Esophagus squamous epithelium (tissue), 5 donors: ENCODE measurements around the gene PLAAT4. TPM values are rescaled to one million over a fixed set of nuclear protein-coding genes. Genes with fewer than 3 reads are reported as not detected.
"Not testable (repeated sequence)": the region's sequence is repeated elsewhere in the genome, so short reads cannot be mapped to it uniquely, and the experiment has no call there.

Experiments used
- DNase-seq: peaks from one replicate; lab custom pipeline; 2025; lab: John Stamatoyannopoulos, UW
- H3K27ac ChIP-seq, 4 donors: fragments of 200-600 bp; sonication (generic); one replicate each; pipeline ENCODE4 v1.5.1; 2016 to 2019; ENCODE audit warnings: mild to moderate bottlenecking in 1 of 4
- H3K27me3 ChIP-seq, 4 donors: fragments of 200-600 bp; sonication (generic); 1 replicate in 3 of 4; 2 replicates in 1 of 4; pipeline versions ENCODE4 v1.5.1 to v1.6.0; 2017 to 2021; ENCODE audit warnings: antibody characterized with exemption in 1 of 4
- H3K36me3 ChIP-seq, 3 donors: fragments of 200-600 bp; sonication (generic); one replicate each; pipeline ENCODE4 v1.5.1; 2016 to 2019
- H3K4me1 ChIP-seq, 3 donors: fragments of 200-600 bp; sonication (generic); one replicate each; pipeline ENCODE4 v1.5.1; 2017 to 2019
- H3K4me3 ChIP-seq, 4 donors: fragments of 200-600 bp; sonication (generic); 1 replicate in 3 of 4; 2 replicates in 1 of 4; pipeline ENCODE4 v1.5.1; 2016 to 2019; ENCODE audit warnings: mild to moderate bottlenecking in 2 of 4, moderate library complexity in 1 of 4
- H3K9me3 ChIP-seq, 3 donors: fragments of 200-600 bp; sonication (generic); one replicate each; pipeline ENCODE4 v1.5.1; 2016 to 2019
- CTCF ChIP-seq, 6 experiments: fragments of 450-650 bp in 4 of 6; fragments of 200-600 bp in 2 of 6; sonication (generic) in 2 of 6; IDR thresholded peaks; one replicate each; pipeline ENCODE4 v1.5.1; 2016 to 2019; ENCODE audit warnings: antibody characterized with exemption in 6 of 6, mild to moderate bottlenecking in 4 of 6, moderate library complexity in 4 of 6
- POLR2A ChIP-seq, 4 donors: fragments of 450-650 bp; IDR thresholded peaks; one replicate each; pipeline ENCODE4 v1.6.1; 2017; ENCODE audit warnings: antibody characterized with exemption in 4 of 4, mild to moderate bottlenecking in 4 of 4, moderate library complexity in 3 of 4
- WGBS, 2 donors: methylation state at CpG; one replicate each; pipeline ENCODE4 v1.1.5; 2018; 5-methylcytosine and 5-hydroxymethylcytosine counted together
- intact Hi-C: fragments of 100-400 bp; cut with DNase I; formaldehyde crosslinking; loops from one replicate; pipeline ENCODE4 v1.15.0; 2022
- total RNA-seq, 4 donors: library from RNA; depleted of rRNA; stranded (reverse); fragments of >200 nt; gene quantifications; one replicate each; pipeline ENCODE4 v1.1.0, GENCODE V29; 2016
- donor health status: DM: yes; HTN: yes; CAD: no.

The PLAAT4 gene
- total RNA-seq, 4 donors from 2014 or later = 3.9 to 32.6 (median 11.7) TPM

DNA sequence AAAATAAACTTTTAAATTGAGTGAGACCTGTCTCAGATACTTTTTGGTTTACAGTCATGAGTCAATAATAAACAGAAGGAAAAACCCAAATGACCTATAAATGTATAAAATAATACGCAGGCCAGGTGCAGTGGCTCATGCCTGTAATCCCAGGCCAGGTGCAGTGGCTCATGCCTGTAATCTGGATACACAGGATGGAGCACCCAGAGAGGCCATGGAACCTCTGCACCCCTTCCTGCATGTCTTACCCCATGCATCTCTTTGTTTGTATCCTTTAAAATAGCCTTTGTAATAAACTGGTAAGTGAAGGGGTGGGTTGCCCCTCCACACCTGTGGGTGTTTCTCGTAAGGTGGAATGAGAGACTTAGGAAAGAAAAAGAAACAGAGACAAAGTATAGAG lies 8.9 kb upstream of the PLAAT4 start:
- no peaks in the 10 kb centered on the region for H3K36me3 ChIP-seq
- WGBS, 2 donors = 88 to 89% methylated on average over 2 of the region's 2 CpGs
- intact Hi-C loops = no loop called here
- no peak for TF ChIP-seq CTCF (IDR thresholded peaks at IDR 0.05)
- TF ChIP-seq POLR2A (IDR thresholded peaks at IDR 0.05) = no peak
- no peak for DNase-seq
- H3K4me3 ChIP-seq = no peak overlapping the region
- no peak overlapping the region for H3K27ac ChIP-seq
- H3K27me3 ChIP-seq = no peaks in the 10 kb centered on the region
- H3K9me3 ChIP-seq = no peaks in the 10 kb centered on the region
- H3K4me1 ChIP-seq = peaks cover 0 to 13% (median 8%) of the 10 kb centered on the region in 3 donors

DNA sequence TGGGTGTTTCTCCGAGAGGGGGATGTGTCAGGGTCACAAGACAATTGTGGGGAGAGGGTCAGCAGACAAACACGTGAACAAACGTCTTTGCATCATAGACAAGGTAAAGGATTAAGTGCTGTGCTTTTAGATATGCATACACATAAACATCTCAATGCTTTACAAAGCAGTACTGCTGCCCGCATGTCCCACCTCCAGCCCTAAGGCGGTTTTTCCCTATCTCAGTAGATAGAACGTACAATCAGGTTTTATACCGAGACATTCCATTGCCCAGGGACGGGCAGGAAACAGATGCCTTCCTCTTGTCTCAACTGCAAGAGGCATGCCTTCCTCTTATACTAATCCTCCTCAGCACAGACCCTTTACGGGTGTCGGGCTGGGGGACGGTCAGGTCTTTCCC lies 8.5 kb upstream of the PLAAT4 start:
- H3K4me3 ChIP-seq, H3K27ac ChIP-seq, H3K9me3 ChIP-seq, intact Hi-C loops, H3K36me3 ChIP-seq, H3K27me3 ChIP-seq, DNase-seq: not testable (repeated sequence)
- H3K4me1 ChIP-seq = peaks cover 0 to 15% (median 8%) of the 10 kb centered on the region in 3 donors
- 34 to 55% methylated on average over 6 to 7 of the region's 11 CpGs for WGBS, 2 donors

GRCh38 chr11:63528729-63529278 lies 7.8 kb upstream of the PLAAT4 start:
- H3K36me3 ChIP-seq, intact Hi-C loops, H3K27me3 ChIP-seq, DNase-seq, H3K9me3 ChIP-seq, H3K27ac ChIP-seq, H3K4me3 ChIP-seq: not testable (repeated sequence)
- WGBS, 2 donors = 64 to 80% methylated on average over 1 of the region's 3 CpGs
- H3K4me1 ChIP-seq = peaks cover 0 to 21% (median 8%) of the 10 kb centered on the region in 3 donors

DNA sequence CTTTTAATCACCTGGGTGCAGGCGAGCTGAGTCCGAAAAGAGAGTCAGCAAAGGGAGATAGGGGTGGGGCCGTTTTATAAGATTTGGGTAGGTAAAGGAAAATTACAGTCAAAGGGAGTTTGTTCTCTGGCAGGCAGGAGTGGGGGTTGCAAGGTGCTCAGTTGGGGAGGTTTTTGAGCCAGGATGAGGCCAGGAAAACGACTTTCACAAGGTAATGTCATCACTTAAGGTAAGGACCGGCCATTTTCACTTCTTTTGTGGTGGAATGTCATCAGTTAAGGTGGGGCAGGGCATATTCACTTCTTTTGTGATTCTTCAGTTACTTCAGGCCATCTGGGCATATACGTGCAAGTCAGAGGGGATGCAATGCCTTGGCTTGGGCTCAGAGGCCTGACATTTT lies 7.2 kb upstream of the PLAAT4 start:
- H3K9me3 ChIP-seq, DNase-seq, H3K27ac ChIP-seq, intact Hi-C loops, H3K4me3 ChIP-seq, H3K36me3 ChIP-seq, H3K27me3 ChIP-seq: not testable (repeated sequence)
- peaks cover 0 to 23% (median 8%) of the 10 kb centered on the region in 3 donors for H3K4me1 ChIP-seq
- WGBS, 2 donors = 67 to 70% methylated on average over 6 of the region's 6 CpGs

DNA sequence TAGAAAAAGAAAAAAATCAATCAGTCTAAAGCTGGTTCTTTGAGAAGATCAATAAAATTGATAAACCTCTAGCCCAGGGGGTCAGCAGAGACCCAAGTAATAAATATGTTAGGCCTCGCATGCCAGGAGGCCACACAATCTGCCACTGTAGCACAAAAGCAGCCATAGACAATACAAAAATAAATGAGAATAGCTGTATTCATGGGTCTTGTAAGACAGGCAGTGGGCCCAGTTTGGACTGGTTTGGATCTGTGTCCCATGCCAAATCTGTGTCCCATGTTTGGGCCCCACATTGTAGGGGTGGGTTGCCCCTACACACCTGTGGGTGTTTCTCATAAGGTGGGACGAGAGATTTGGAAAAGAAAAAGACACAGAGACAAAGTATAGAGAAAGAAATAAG lies 6.6 kb upstream of the PLAAT4 start:
- no peaks in the 10 kb centered on the region for H3K36me3 ChIP-seq
- no peaks in the 10 kb centered on the region for H3K27me3 ChIP-seq
- no peaks in the 10 kb centered on the region for H3K9me3 ChIP-seq
- H3K4me3 ChIP-seq = no peak overlapping the region
- 85 to 92% methylated on average over 2 of the region's 2 CpGs for WGBS, 2 donors
- no peak for TF ChIP-seq CTCF (IDR thresholded peaks at IDR 0.05)
- no peak for TF ChIP-seq POLR2A (IDR thresholded peaks at IDR 0.05)
- intact Hi-C loops = no loop called here
- peaks cover 0 to 23% (median 8%) of the 10 kb centered on the region in 3 donors for H3K4me1 ChIP-seq
- no peak overlapping the region for H3K27ac ChIP-seq
- no peak for DNase-seq

DNA sequence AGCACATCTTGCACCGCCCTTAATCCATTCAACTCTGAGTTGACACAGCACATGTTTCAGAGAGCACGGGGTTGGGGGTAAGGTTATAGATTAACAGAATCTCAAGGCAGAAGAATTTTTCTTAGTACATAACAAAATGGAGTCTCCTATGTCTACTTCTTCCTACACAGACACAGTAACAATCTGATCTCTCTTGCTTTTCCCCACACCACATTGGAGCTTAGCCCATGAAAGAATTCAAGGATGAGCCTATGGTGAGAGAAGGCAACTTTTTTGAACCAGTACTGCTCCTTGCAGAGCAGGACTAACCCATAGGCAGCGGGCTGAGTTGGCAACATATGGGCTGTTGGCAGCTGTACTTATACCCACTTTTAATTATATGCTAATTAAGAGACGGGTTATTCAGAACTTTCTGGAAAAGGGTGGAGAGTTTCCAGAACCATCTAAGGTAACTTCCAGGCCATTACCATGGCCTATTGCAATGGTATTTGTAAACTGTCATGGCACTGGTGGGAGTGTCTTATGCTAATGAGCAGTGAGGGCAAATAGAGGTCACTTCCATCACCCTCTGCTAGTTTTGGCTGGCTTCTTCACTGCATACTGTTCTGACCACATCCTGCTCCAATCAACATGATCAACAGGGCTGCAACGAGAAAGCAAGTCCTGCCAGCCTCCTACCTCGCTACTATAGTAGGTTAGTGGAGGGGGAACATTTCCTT lies 5.4 kb upstream of the PLAAT4 start:
- intact Hi-C loops, H3K36me3 ChIP-seq, H3K9me3 ChIP-seq, H3K27me3 ChIP-seq, DNase-seq, H3K4me3 ChIP-seq: not testable (repeated sequence)
- H3K4me1 ChIP-seq = peaks cover under 1 to 34% (median 12%) of the 10 kb centered on the region in 3 donors
- peak overlapping the region in 1 of 4 donors; percentile 37 for H3K27ac ChIP-seq
- 46 to 61% methylated on average over 4 of the region's 6 CpGs for WGBS, 2 donors

DNA sequence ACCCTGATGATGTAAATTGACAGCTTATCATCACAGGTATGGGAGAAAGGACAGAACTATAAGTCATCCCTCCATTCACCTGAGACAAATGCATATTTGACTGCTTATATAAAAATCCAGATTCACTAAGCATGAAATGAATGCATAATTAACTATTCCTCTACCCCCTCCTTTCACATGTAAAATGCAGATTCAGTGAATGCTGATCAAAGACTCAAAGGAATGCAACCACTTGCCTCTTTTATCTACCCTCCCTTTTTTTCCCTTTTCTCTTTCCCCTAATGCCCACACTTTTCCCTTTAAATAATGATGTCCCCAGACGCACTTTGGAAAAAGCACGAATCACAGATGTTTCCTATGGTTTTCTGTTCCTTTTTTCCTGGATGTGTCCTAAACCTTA lies 4.5 kb upstream of the PLAAT4 start:
- H3K36me3 ChIP-seq = no peaks in the 10 kb centered on the region
- 79% methylated on average over 2 of the region's 2 CpGs for WGBS, 2 donors
- intact Hi-C loops = no loop called here
- peaks cover 7 to 43% (median 13%) of the 10 kb centered on the region in 3 donors for H3K4me1 ChIP-seq
- TF ChIP-seq POLR2A (IDR thresholded peaks at IDR 0.05) = no peak
- TF ChIP-seq CTCF (IDR thresholded peaks at IDR 0.05) = no peak
- peak overlapping the region in 1 of 4 donors; percentile 37 for H3K27ac ChIP-seq
- no peaks in the 10 kb centered on the region for H3K27me3 ChIP-seq
- DNase-seq = no peak
- H3K9me3 ChIP-seq = no peaks in the 10 kb centered on the region
- H3K4me3 ChIP-seq = no peak overlapping the region
